Adipocyte (in vitro differentiated cells): ENCODE data around the gene PLXNA2.

Experiments
- DNase-seq: peaks from one replicate; pipeline ENCODE4 v3.0.0-alpha.2; 2015; ENCODE audit warnings: low read depth
- H3K27me3 ChIP-seq: replicated peaks from 2 replicates; pipeline ENCODE4 v1.7.0; 2013; ENCODE audit warnings: mild to moderate bottlenecking, low read length, moderate library complexity; ENCODE audit not compliant: control insufficient read depth, insufficient read depth
- H3K36me3 ChIP-seq: 2 replicates; pipeline ENCODE4 v1.7.0; 2013; ENCODE audit warnings: low read length, mild to moderate bottlenecking, moderate library complexity; ENCODE audit not compliant: control insufficient read depth, insufficient read depth, severe bottlenecking
- H3K4me1 ChIP-seq: 2 replicates; pipeline ENCODE4 v1.7.0; 2013; ENCODE audit warnings: mild to moderate bottlenecking, low read length, moderate library complexity; ENCODE audit not compliant: control insufficient read depth, insufficient read depth
- H3K4me3 ChIP-seq: 2 replicates; pipeline ENCODE4 v1.7.0; 2013; ENCODE audit warnings: mild to moderate bottlenecking, low read length, moderate library complexity
- H3K9ac ChIP-seq: 2 replicates; pipeline ENCODE4 v1.7.0; 2013; ENCODE audit warnings: mild to moderate bottlenecking, low read length, moderate library complexity
- H3K9me3 ChIP-seq: 2 replicates; pipeline ENCODE4 v1.7.0; 2013; ENCODE audit warnings: mild to moderate bottlenecking, low read length, moderate library complexity; ENCODE audit not compliant: control insufficient read depth

Gene PLXNA2

GRCh38 chr1:208154040-208154439 is 90.1 kb downstream of the PLXNA2 start:
- H3K27me3 ChIP-seq, result no peaks in the 10 kb centered on the region
- H3K4me1 ChIP-seq, result peaks cover 20% of the 10 kb centered on the region
- no peak overlapping the region for H3K4me3 ChIP-seq
- H3K9ac ChIP-seq, result no peak overlapping the region
- no peaks in the 10 kb centered on the region for H3K9me3 ChIP-seq
- no peak for DNase-seq
- no peaks in the 10 kb centered on the region for H3K36me3 ChIP-seq

GRCh38 chr1:208153386-208153785 is 90.8 kb downstream of the PLXNA2 start:
- no peak overlapping the region for H3K4me3 ChIP-seq
- H3K4me1 ChIP-seq, result peaks cover 20% of the 10 kb centered on the region
- H3K9ac ChIP-seq, result no peak overlapping the region
- H3K9me3 ChIP-seq, result no peaks in the 10 kb centered on the region
- H3K36me3 ChIP-seq, result no peaks in the 10 kb centered on the region
- no peak for DNase-seq
- H3K27me3 ChIP-seq, result no peaks in the 10 kb centered on the region

GRCh38 chr1:208151728-208152598 is 92.2 kb downstream of the PLXNA2 start:
- Histone ChIP-seq H3K4me3 (no peak overlapping the region), H3K4me1 (peaks cover 20% of the 10 kb centered on the region), H3K9me3 (no peaks in the 10 kb centered on the region), H3K27me3 (no peaks in the 10 kb centered on the region), H3K9ac (no peak overlapping the region), H3K36me3 (no peaks in the 10 kb centered on the region)
- no peak for DNase-seq

GRCh38 chr1:208150833-208151458 is 93.2 kb downstream of the PLXNA2 start:
- Histone ChIP-seq H3K9ac (no peak overlapping the region), H3K4me1 (peaks cover 20% of the 10 kb centered on the region), H3K9me3 (no peaks in the 10 kb centered on the region), H3K4me3 (no peak overlapping the region), H3K36me3 (no peaks in the 10 kb centered on the region), H3K27me3 (no peaks in the 10 kb centered on the region)
- no peak for DNase-seq

- no peaks in the 10 kb centered on the region for H3K9me3 ChIP-seq
- H3K4me3 ChIP-seq, result no peak overlapping the region
- H3K9ac ChIP-seq, result no peak overlapping the region
- H3K27me3 ChIP-seq, result no peaks in the 10 kb centered on the region
- H3K36me3 ChIP-seq, result no peaks in the 10 kb centered on the region
- no peak for DNase-seq
- H3K4me1 ChIP-seq, result peaks cover 20% of the 10 kb centered on the region
These were observed 94.2 kb downstream of the PLXNA2 start for GRCh38 chr1:208149776-208150514.

GRCh38 chr1:208149213-208149612 is 95.0 kb downstream of the PLXNA2 start:
- Histone ChIP-seq H3K4me1 (peaks cover 14% of the 10 kb centered on the region), H3K9ac (no peak overlapping the region), H3K36me3 (no peaks in the 10 kb centered on the region), H3K27me3 (no peaks in the 10 kb centered on the region), H3K9me3 (no peaks in the 10 kb centered on the region), H3K4me3 (no peak overlapping the region)
- no peak for DNase-seq

- peaks cover 13% of the 10 kb centered on the region for H3K4me1 ChIP-seq
- H3K9me3 ChIP-seq, result no peaks in the 10 kb centered on the region
- no peaks in the 10 kb centered on the region for H3K27me3 ChIP-seq
- H3K36me3 ChIP-seq, result no peaks in the 10 kb centered on the region
- no peak overlapping the region for H3K4me3 ChIP-seq
- no peak overlapping the region for H3K9ac ChIP-seq
- DNase-seq, result no peak
These were observed 95.8 kb downstream of the PLXNA2 start for GRCh38 chr1:208148380-208148779.

- H3K27me3 ChIP-seq, result no peaks in the 10 kb centered on the region
- H3K9me3 ChIP-seq, result no peaks in the 10 kb centered on the region
- H3K36me3 ChIP-seq, result no peaks in the 10 kb centered on the region
- H3K4me1 ChIP-seq, result peaks cover 20% of the 10 kb centered on the region
- no peak for DNase-seq
- no peak overlapping the region for H3K4me3 ChIP-seq
- no peak overlapping the region for H3K9ac ChIP-seq
These were observed 97.5 kb downstream of the PLXNA2 start for GRCh38 chr1:208146650-208147049.

GRCh38 chr1:208145167-208145566 is 99.0 kb downstream of the PLXNA2 start:
- peaks cover 6% of the 10 kb centered on the region for H3K27me3 ChIP-seq
- DNase-seq, result no peak
- no peaks in the 10 kb centered on the region for H3K9me3 ChIP-seq
- no peaks in the 10 kb centered on the region for H3K36me3 ChIP-seq
- H3K4me1 ChIP-seq, result peaks cover 17% of the 10 kb centered on the region
- H3K9ac ChIP-seq, result no peak overlapping the region
- H3K4me3 ChIP-seq, result no peak overlapping the region

- H3K4me1 ChIP-seq, result peaks cover 7% of the 10 kb centered on the region
- H3K27me3 ChIP-seq, result peaks cover 6% of the 10 kb centered on the region
- no peak for DNase-seq
- no peak overlapping the region for H3K4me3 ChIP-seq
- no peaks in the 10 kb centered on the region for H3K9me3 ChIP-seq
- no peaks in the 10 kb centered on the region for H3K36me3 ChIP-seq
- no peak overlapping the region for H3K9ac ChIP-seq
These were observed 101.4 kb downstream of the PLXNA2 start for GRCh38 chr1:208142590-208143382.
